Measurements from ENCODE around the gene TKT. TPM values are rescaled to one million over a fixed set of nuclear protein-coding genes. Genes with fewer than 3 reads are reported as not detected.

Gene TKT
- total and polyA plus RNA-seq, 4 donors = 351 to 498 (median 456) TPM

GRCh38 chr3:53259427-53260259 is 3.8 kb upstream of the TKT start:
- no peaks in the 10 kb centered on the region for H3K9me3 ChIP-seq (ENCODE audit: control insufficient read depth in 4 of 4, insufficient read depth in 3 of 4, low read length in 3 of 4)
- DNase-seq (peak; percentile 55 to 80 (median 72)), ATAC-seq (ENCODE audit: insufficient read depth, low FRiP score) (no peak)
- no peak overlapping the region for H3K4me3 ChIP-seq
- 77 to 88% methylated on average over 9 of the region's 9 CpGs for WGBS, 2 donors
- TF ChIP-seq CTCF (IDR thresholded peaks at IDR 0.05; ENCODE audit: control extremely low read depth, extremely low read depth) = no peak
- H3K36me3 ChIP-seq (ENCODE audit: control insufficient read depth in 4 of 4, insufficient read depth in 4 of 4, low read length in 4 of 4) = no peaks in the 10 kb centered on the region
- H3K4me1 ChIP-seq (ENCODE audit: control insufficient read depth in 5 of 5, insufficient read depth in 5 of 5, low read length in 5 of 5) = peaks cover 0 to 21% (median 13%) of the 10 kb centered on the region in 5 donors
- H3K27me3 ChIP-seq (ENCODE audit: control insufficient read depth in 3 of 3, insufficient read depth in 3 of 3, low read length in 2 of 3) = no peaks in the 10 kb centered on the region
- peak overlapping the region; percentile 14 to 36 for H3K27ac ChIP-seq (ENCODE audit: low read depth in 1 of 2, low read length in 1 of 2)
- H3K9ac ChIP-seq (ENCODE audit: insufficient read depth in 1 of 2, low read length in 2 of 2) = no peak overlapping the region

- H3K36me3 ChIP-seq (ENCODE audit: control insufficient read depth in 4 of 4, insufficient read depth in 4 of 4, low read length in 4 of 4) = no peaks in the 10 kb centered on the region
- no peak overlapping the region for H3K4me3 ChIP-seq
- H3K9me3 ChIP-seq (ENCODE audit: control insufficient read depth in 4 of 4, insufficient read depth in 3 of 4, low read length in 3 of 4) = no peaks in the 10 kb centered on the region
- H3K27me3 ChIP-seq (ENCODE audit: control insufficient read depth in 3 of 3, insufficient read depth in 3 of 3, low read length in 2 of 3) = no peaks in the 10 kb centered on the region
- no peak for DNase-seq
- H3K9ac ChIP-seq (ENCODE audit: insufficient read depth in 1 of 2, low read length in 2 of 2) = no peak overlapping the region
- TF ChIP-seq CTCF (IDR thresholded peaks at IDR 0.05; ENCODE audit: control extremely low read depth, extremely low read depth) = no peak
- 87 to 91% methylated on average over 8 of the region's 8 CpGs for WGBS, 2 donors
- H3K27ac ChIP-seq (ENCODE audit: low read depth in 1 of 2, low read length in 1 of 2) = no peak overlapping the region
- no peak for ATAC-seq (ENCODE audit: insufficient read depth, low FRiP score)
- H3K4me1 ChIP-seq (ENCODE audit: control insufficient read depth in 5 of 5, insufficient read depth in 5 of 5, low read length in 5 of 5) = peaks cover 0 to 27% (median 15%) of the 10 kb centered on the region in 5 donors
These were observed 3.0 kb upstream of the TKT start for GRCh38 chr3:53258600-53259426.

GRCh38 chr3:53257465-53257864 is 1.6 kb upstream of the TKT start:
- no peak for TF ChIP-seq CTCF (IDR thresholded peaks at IDR 0.05; ENCODE audit: control extremely low read depth, extremely low read depth)
- no peak overlapping the region for H3K4me3 ChIP-seq
- H3K4me1 ChIP-seq (ENCODE audit: control insufficient read depth in 5 of 5, insufficient read depth in 5 of 5, low read length in 5 of 5) = peaks cover 0 to 34% (median 17%) of the 10 kb centered on the region in 5 donors
- no peaks in the 10 kb centered on the region for H3K27me3 ChIP-seq (ENCODE audit: control insufficient read depth in 3 of 3, insufficient read depth in 3 of 3, low read length in 2 of 3)
- WGBS, 2 donors = 95 to 99% methylated on average over 4 of the region's 4 CpGs
- H3K9ac ChIP-seq (ENCODE audit: insufficient read depth in 1 of 2, low read length in 2 of 2) = no peak overlapping the region
- no peaks in the 10 kb centered on the region for H3K9me3 ChIP-seq (ENCODE audit: control insufficient read depth in 4 of 4, insufficient read depth in 3 of 4, low read length in 3 of 4)
- H3K36me3 ChIP-seq (ENCODE audit: control insufficient read depth in 4 of 4, insufficient read depth in 4 of 4, low read length in 4 of 4) = no peaks in the 10 kb centered on the region
- ATAC-seq (ENCODE audit: insufficient read depth, low FRiP score) (no peak), DNase-seq (no peak)
- no peak overlapping the region for H3K27ac ChIP-seq (ENCODE audit: low read depth in 1 of 2, low read length in 1 of 2)

Data from lung (tissue), 12 donors.